ENCODE data around the gene OSBPL1A. TPM values are rescaled to one million over a fixed set of nuclear protein-coding genes. Genes with fewer than 3 reads are reported as not detected.

Gene OSBPL1A
- total RNA-seq, 1 experiment from 2014 or later: 37.4 TPM

DNA sequence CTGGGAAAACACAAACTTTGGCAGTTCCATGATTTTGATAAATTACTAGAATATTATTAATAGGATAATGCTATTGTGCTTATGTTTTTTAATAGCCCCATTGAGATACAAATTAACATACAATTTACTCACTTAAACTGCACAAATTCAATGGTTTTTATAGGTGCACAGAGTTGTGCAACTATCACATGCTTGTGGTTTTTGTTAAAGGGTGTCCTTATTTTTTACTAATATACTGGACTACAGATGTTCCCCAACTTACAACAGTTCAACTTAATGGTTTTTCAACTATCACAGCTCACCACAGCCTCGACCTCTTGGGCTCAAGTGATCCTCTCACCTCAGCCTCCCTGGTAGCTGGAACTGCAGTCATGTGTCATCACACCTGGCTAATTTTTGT is 76.6 kb downstream of the OSBPL1A start:
- Histone ChIP-seq H4K20me1 (ENCODE audit: insufficient read depth) (no peaks in the 10 kb centered on the region), H3K4me1 (replicated peaks; ENCODE audit: insufficient read depth) (peaks cover 7% of the 10 kb centered on the region), H3K36me3 (ENCODE audit: low read depth) (no peaks in the 10 kb centered on the region), H3K4me3 (no peak overlapping the region), H3K27ac (no peak overlapping the region), H3K9me2 (ENCODE audit: insufficient read depth) (no peaks in the 10 kb centered on the region), H3K27me3 (ENCODE audit: insufficient read depth, low read depth) (no peaks in the 10 kb centered on the region), H2AFZ (no peak overlapping the region), H3F3A (ENCODE audit: insufficient read depth, low read depth) (no peaks in the 10 kb centered on the region), H3K9me3 (ENCODE audit: insufficient read depth, low read depth) (no peaks in the 10 kb centered on the region), H3K79me2 (ENCODE audit: low read depth) (no peaks in the 10 kb centered on the region), H3K4me2 (no peak overlapping the region)
- POLR2A ChIA-PET (ENCODE audit: unreplicated experiment): no interaction called here
- BruUV-seq (replicated peaks): no TSS peak
- CTCF ChIA-PET: no interaction called here
- intact Hi-C loops (cut with micrococcal nuclease; ENCODE audit: unreplicated experiment): no loop called here
- no peak for DNase-seq
- no peak for TF ChIP-seq EZH2 (IDR thresholded peaks at IDR 0.05; ENCODE audit: low read depth)
- TF ChIP-seq, protein P1, sequence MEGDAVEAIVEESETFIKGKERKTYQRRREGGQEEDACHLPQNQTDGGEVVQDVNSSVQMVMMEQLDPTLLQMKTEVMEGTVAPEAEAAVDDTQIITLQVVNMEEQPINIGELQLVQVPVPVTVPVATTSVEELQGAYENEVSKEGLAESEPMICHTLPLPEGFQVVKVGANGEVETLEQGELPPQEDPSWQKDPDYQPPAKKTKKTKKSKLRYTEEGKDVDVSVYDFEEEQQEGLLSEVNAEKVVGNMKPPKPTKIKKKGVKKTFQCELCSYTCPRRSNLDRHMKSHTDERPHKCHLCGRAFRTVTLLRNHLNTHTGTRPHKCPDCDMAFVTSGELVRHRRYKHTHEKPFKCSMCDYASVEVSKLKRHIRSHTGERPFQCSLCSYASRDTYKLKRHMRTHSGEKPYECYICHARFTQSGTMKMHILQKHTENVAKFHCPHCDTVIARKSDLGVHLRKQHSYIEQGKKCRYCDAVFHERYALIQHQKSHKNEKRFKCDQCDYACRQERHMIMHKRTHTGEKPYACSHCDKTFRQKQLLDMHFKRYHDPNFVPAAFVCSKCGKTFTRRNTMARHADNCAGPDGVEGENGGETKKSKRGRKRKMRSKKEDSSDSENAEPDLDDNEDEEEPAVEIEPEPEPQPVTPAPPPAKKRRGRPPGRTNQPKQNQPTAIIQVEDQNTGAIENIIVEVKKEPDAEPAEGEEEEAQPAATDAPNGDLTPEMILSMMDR (conservative IDR thresholded peaks at IDR 0.05): no peak

DNA sequence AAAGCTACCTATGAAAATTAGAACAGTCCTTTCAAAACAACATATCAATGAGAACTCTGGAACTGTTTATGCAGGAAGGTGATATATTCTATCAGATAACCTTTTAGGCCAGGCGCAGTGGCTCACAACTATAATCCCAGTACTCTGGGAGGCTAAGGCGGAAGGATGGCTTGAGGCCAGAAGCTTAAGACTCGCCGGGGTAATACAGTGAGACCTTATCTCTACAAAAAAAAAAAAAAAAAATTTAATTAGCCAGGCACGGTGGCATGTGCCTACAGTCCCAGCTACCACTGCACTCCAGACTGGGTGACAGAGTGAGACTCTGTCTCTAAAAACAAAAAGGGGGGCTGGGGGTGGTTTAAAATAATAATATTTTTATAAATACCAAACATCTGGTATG is 77.9 kb downstream of the OSBPL1A start:
- intact Hi-C loops (cut with micrococcal nuclease; ENCODE audit: unreplicated experiment): no loop called here
- TF ChIP-seq EZH2 (IDR thresholded peaks at IDR 0.05; ENCODE audit: low read depth): no peak
- TF ChIP-seq, protein P1 (conservative IDR thresholded peaks at IDR 0.05): no peak
- Histone ChIP-seq H3K27me3 (ENCODE audit: insufficient read depth, low read depth) (no peaks in the 10 kb centered on the region), H3K9me2 (ENCODE audit: insufficient read depth) (no peaks in the 10 kb centered on the region), H4K20me1 (ENCODE audit: insufficient read depth) (no peaks in the 10 kb centered on the region), H3K4me2 (no peak overlapping the region), H3K4me1 (replicated peaks; ENCODE audit: insufficient read depth) (peaks cover 7% of the 10 kb centered on the region), H3K27ac (no peak overlapping the region), H3F3A (ENCODE audit: insufficient read depth, low read depth) (no peaks in the 10 kb centered on the region), H3K36me3 (ENCODE audit: low read depth) (no peaks in the 10 kb centered on the region), H2AFZ (no peak overlapping the region), H3K79me2 (ENCODE audit: low read depth) (no peaks in the 10 kb centered on the region), H3K4me3 (no peak overlapping the region), H3K9me3 (ENCODE audit: insufficient read depth, low read depth) (no peaks in the 10 kb centered on the region)
- BruUV-seq (replicated peaks): no TSS peak
- POLR2A ChIA-PET (ENCODE audit: unreplicated experiment): no interaction called here
- CTCF ChIA-PET: no interaction called here
- DNase-seq: no peak

DNA sequence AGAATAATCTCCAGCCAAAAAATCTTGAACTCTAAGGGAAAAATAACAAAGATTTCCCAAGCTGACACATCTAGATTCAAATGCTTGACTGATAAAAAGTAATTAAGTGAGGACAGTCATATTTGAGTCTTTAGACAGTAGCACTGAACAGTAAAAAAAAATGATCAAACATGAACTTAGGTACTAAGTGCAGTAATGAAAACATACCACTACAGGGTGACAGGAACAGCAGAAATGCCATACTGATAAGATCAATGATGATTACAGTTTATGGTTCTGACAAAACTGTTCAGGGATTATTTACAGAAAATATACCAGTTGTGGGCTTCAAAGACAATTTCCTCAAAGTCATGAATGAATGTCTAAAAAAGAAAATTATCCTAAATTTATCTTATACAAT is 80.3 kb downstream of the OSBPL1A start:
- DNase-seq: no peak
- H2AFZ ChIP-seq: no peak overlapping the region
- H3K79me2 ChIP-seq (ENCODE audit: low read depth): no peaks in the 10 kb centered on the region
- no peaks in the 10 kb centered on the region for H3K9me2 ChIP-seq (ENCODE audit: insufficient read depth)
- POLR2A ChIA-PET (ENCODE audit: unreplicated experiment): no interaction called here
- no peaks in the 10 kb centered on the region for H3K9me3 ChIP-seq (ENCODE audit: insufficient read depth, low read depth)
- H3K27me3 ChIP-seq (ENCODE audit: insufficient read depth, low read depth): no peaks in the 10 kb centered on the region
- H3K4me2 ChIP-seq: no peak overlapping the region
- H3K4me1 ChIP-seq (replicated peaks; ENCODE audit: insufficient read depth): peaks cover 7% of the 10 kb centered on the region
- no peaks in the 10 kb centered on the region for H3F3A ChIP-seq (ENCODE audit: insufficient read depth, low read depth)
- H3K27ac ChIP-seq: no peak overlapping the region; the same call in 1 of the 2 replicates
- intact Hi-C loops (cut with micrococcal nuclease; ENCODE audit: unreplicated experiment): no loop called here
- no peaks in the 10 kb centered on the region for H4K20me1 ChIP-seq (ENCODE audit: insufficient read depth)
- TF ChIP-seq, protein P1 (conservative IDR thresholded peaks at IDR 0.05): no peak
- no peak for TF ChIP-seq EZH2 (IDR thresholded peaks at IDR 0.05; ENCODE audit: low read depth)
- no peak overlapping the region for H3K4me3 ChIP-seq
- CTCF ChIA-PET: no interaction called here
- H3K36me3 ChIP-seq (ENCODE audit: low read depth): no peaks in the 10 kb centered on the region
- no TSS peak for BruUV-seq (replicated peaks)

Data from PC-9 (cell line).